ENCODE results near the gene IL4R. TPM values are rescaled to one million over a fixed set of nuclear protein-coding genes. Genes with fewer than 3 reads are reported as not detected.

Gene IL4R
- total and polyA plus RNA-seq, 2 of the 8 experiments (the other 6 are each of a cell fraction or from before 2014, with no cell fraction given): 29.1 to 29.4 TPM

DNA sequence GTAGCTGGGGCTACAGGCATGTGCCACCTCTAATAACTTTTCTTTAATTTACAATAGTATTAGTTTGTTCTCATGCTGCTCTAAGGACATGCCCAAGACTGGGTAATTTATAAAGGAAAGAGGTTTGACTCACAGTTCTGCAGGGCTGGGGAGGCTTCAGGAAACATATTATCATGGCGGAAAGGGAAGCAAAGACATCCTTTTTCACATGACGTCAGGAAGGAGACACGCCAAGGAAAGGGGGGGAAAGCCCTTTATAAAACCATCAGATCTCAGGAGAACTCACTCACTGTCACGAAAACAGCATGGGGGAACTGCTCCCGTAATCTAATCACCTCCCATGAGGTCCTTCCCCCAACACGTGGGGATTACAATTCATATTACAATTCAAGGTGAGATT, 18.3 kb downstream of the IL4R start (continued):
- TF ChIP-seq, protein P1, sequence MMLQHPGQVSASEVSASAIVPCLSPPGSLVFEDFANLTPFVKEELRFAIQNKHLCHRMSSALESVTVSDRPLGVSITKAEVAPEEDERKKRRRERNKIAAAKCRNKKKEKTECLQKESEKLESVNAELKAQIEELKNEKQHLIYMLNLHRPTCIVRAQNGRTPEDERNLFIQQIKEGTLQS (IDR thresholded peaks at IDR 0.05; ENCODE audit: insufficient read depth, low read depth, low read length): no peak
- no peak for TF ChIP-seq KDM4A (IDR thresholded peaks at IDR 0.05; ENCODE audit: low read depth, low read length, severe bottlenecking)
- TF ChIP-seq CTBP2 (IDR thresholded peaks at IDR 0.05; ENCODE audit: borderline replicate concordance, insufficient read depth, insufficient read length, low read length): no peak
- no peak for TF ChIP-seq GABPA (IDR thresholded peaks at IDR 0.05; ENCODE audit: borderline replicate concordance, insufficient read depth, low read length)
- TF ChIP-seq PHF8 (conservative IDR thresholded peaks at IDR 0.05; ENCODE audit: low read depth, low read length): no peak
- TF ChIP-seq, protein P2, sequence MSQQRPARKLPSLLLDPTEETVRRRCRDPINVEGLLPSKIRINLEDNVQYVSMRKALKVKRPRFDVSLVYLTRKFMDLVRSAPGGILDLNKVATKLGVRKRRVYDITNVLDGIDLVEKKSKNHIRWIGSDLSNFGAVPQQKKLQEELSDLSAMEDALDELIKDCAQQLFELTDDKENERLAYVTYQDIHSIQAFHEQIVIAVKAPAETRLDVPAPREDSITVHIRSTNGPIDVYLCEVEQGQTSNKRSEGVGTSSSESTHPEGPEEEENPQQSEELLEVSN (IDR thresholded peaks at IDR 0.05): no peak

All from H1 (cell line).